Hair follicle dermal papilla cell (primary cell): Measurements from ENCODE around the gene SHLD2. TPM values are rescaled to one million over a fixed set of nuclear protein-coding genes. Genes with fewer than 3 reads are reported as not detected.

Source experiments
- total RNA-seq: library from RNA; depleted of rRNA; stranded (reverse); fragments of >200 nt; gene quantifications from 2 replicates; pipeline ENCODE4 v1.2.3, GENCODE V29; 2012

The SHLD2 gene
- 33.5 and 38.0 TPM in 2 replicates for total RNA-seq

GRCh38 chr10:87094373-87095235 is at the start of gene SHLD2, which contains the start of gene GLUD1:
SHLD2 (plus strand) TSS chr10:87095206; CDS start chr10:87151355, 56,149 bp downstream.
GLUD1 (minus strand) TSS chr10:87094843; CDS start chr10:87094769, 74 bp downstream.

GRCh38 chr10:87225148-87225547 is 130.1 kb downstream of the SHLD2 start, which contains the start of gene NUTM2A:
NUTM2A (plus strand) TSS chr10:87225448; CDS start chr10:87225831, 383 bp downstream.

Other genes with a start within 250 kb of the SHLD2 start
- 1.5 and 1.6 TPM in 2 replicates for gene MMRN2, start 137.6 kb upstream of the SHLD2 start, total RNA-seq
- gene SNCG, start 136.6 kb upstream of the SHLD2 start, total RNA-seq, result 1.5 and 3.2 TPM in 2 replicates
- 10.4 and 24.4 TPM in 2 replicates for gene ADIRF, start 126.7 kb upstream of the SHLD2 start, total RNA-seq
- gene FAM25A, start 74.9 kb upstream of the SHLD2 start, total RNA-seq, result not detected in 2 replicates
- gene GLUD1, start 363 bp upstream of the SHLD2 start, total RNA-seq, result 236 and 243 TPM in 2 replicates
- 0.12 and 0.49 TPM in 2 replicates for gene NUTM2A, start 130.2 kb downstream of the SHLD2 start, total RNA-seq